Dermis blood vessel endothelial cell (primary cell): Measurements from ENCODE around the gene CABLES1. TPM values are rescaled to one million over a fixed set of nuclear protein-coding genes. Genes with fewer than 3 reads are reported as not detected.
"Not testable (repeated sequence)": the region's sequence is repeated elsewhere in the genome, so short reads cannot be mapped to it uniquely, and the experiment has no call there.

Experiments
- DNase-seq: peaks from one replicate; pipeline ENCODE4 v3.0.0; 2010
- total RNA-seq: library from RNA; depleted of rRNA; stranded (reverse); fragments of >200 nt; gene quantifications from 2 replicates; pipeline ENCODE4 v1.2.3, GENCODE V29; 2014

CABLES1 gene
- total RNA-seq, 1 donor from 2014 or later: 38.5 TPM

- no peak for DNase-seq
These were observed 110.2 kb downstream of the CABLES1 start for GRCh38 chr18:23245461-23245860.

- no peak for DNase-seq
These were observed 112.0 kb downstream of the CABLES1 start for GRCh38 chr18:23247331-23247730.

- DNase-seq: no peak
These were observed 112.6 kb downstream of the CABLES1 start for GRCh38 chr18:23247896-23248295.

GRCh38 chr18:23248826-23249225 lies 113.5 kb downstream of the CABLES1 start:
- no peak for DNase-seq

GRCh38 chr18:23249348-23249747 lies 114.1 kb downstream of the CABLES1 start:
- DNase-seq: no peak

DNA sequence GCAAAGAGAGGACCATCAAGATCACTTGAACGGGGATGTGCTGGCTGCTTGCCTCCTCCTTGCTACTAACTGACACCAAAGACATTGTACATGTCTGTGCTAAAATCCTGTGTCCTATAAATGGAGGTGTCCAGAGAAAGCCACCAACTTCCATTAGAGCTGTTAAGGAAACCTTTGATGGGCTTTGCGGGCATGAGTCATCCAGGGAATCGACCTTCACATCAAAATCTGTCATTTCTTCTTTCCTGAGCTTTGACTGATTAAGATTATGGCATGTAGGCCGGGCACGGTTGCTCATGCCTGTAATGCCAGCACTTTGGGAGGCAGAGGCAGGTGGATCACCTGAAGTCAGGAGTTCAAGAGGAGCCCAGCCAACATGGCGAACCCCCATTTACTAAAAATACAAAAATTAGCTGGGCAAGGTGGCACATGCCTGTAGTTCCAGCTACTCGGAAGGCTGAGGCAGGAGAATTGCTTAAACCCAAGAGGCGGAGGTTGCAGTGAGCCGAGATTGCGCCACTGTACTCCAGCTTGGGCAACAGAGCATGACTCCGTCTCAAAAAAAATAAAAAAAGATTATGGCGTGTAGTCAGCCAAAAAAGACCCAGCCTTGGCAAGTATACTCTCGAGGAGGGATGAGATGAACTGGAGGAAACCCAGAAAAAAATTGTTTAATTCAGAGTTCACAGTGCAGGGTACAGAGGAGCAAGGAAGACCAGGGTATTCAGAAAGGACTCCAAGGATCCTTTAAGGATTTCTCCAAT lies 115.8 kb downstream of the CABLES1 start:
- DNase-seq: peak; percentile 22

DNA sequence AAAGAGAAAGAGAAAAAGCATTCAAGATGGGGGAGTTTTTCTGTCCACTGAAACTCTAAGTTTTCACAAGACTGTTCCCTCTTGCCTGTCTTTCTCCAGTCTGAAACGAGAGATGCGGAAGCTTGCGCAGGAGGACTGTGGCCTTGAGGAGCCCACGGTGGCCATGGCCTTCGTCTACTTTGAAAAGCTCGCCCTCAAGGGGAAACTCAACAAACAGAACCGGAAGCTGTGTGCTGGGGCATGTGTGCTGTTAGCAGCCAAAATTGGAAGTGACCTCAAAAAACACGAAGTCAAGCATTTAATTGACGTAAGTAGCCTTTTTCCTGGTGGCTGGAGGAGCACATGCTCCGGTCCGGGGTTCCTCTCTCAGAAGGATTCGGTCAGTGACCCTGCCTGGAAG lies 118.3 kb downstream of the CABLES1 start:
- no peak for DNase-seq

DNA sequence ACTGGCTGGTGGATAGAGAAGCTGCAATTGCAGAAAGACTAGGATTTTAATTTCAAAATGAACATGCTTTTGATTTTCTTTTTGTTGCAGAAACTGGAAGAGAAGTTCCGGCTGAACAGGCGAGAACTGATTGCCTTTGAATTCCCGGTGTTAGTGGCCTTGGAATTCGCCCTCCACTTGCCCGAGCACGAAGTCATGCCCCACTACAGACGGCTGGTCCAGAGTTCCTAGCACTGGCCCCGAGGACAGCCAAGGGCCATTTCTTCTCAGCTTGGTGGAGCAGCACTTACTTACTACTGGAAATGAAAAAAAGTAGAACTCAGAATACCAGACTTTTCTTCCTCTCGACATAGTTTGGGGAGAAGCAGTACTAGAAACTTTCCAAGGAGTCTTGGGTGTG lies 121.9 kb downstream of the CABLES1 start:
- DNase-seq: no peak

DNA sequence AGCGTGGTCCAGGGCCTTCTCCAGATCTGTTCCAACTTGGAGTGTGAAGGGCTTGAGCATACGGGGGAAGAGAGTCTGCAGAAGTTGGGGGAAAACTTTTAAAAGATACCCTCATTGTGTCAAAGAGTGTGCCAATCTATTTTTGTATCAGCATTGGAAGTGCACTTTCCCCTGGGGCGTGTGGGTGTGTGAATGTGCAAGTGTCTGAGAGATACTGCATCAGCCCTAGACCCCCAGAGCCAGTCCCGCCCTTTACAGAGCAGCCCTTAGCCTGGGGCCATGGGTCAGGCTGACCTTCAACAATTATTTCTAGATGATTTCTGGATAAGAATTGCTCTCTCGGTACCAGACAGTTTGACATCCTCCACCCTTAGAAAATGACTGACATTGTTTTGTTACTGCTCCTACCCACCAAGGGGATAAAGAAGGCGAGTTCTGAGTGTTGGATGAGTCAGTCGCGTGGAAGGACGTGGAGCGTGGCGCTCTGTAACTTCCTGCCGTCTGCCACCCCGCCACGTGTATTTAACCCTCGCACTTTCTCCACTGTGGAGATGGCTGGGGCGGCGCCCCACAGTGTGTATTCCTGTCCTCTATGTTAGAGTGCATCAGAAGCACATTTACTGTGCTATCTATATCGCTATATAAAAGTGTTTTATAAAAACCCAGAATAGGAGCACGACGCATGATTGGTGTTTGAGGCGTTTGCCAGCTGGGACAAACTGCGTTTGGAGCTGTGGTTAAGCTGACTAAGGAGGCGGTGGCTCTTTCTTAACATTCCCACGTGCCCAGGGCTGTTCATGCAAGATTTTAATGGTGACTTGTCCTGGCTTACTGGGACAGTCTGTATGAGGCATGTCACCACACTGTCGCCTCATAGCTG lies 122.6 kb downstream of the CABLES1 start:
- peak; percentile 31 for DNase-seq

GRCh38 chr18:23258566-23259469 lies 123.5 kb downstream of the CABLES1 start:
- DNase-seq: peak; percentile 35

GRCh38 chr18:23259701-23260681 lies 124.7 kb downstream of the CABLES1 start:
- peak; percentile 98 for DNase-seq

DNA sequence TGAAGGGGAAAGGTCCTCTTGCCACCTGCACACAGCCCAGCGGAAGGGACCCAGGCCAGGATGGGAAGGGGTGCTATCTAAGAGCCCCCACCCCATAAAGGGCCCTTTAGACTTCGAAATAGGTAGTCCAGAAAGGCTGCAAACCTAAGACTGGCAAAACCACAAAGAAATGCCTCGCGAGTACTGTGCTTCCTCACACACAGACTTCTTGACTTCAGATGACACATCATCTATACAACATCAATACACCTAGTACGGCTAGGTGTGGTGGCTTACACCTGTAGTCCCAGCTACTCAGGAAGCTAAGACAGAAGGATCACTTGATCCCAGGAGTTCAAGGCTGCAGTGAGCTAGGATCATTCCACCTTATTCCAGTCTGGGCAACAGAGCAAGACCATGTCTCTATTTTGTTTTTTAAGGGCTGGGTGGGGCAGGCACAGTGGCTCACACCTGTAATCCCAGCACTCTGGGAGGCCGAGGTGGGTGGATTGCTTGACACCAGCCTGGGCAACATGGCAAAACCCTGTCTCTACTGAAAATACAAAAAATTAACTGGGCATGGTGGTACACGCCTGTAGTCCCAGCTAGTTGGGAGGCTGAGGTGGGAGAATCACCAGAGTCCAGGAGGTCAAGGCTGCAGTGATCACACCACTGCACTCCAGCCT lies 125.8 kb downstream of the CABLES1 start:
- no peak for DNase-seq

DNA sequence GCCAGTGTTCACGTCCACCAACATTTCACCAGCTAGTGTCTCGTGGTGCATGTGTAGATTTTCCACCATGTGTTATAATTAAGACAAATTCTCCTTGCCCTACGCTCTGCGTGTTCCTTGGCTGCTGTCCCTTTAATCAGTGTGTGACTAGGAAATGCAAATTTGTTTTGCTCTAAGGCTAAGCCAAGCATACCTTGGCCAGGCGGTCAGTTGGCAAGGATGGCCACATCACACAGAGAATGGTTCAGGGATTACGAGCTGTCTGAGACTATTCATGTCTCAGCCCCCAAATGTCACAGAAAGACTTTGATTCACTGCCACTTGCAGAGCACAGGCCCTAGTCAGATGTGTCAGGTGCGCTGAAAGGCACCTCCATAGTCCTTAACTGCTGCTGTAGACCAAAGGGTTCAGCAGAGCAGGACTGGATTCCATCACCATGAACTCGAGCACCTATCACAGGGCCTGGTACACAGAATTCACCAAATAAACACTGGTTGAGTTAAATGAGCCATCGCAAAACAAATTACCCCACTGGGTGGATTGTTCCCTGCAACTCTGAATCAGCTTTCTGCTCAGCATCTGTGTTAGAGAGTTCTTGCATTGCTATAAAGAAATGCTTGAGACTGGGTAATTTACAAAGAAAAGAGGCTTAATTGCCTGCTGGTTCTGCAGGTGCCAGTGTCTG lies 128.4 kb downstream of the CABLES1 start:
- no peak for DNase-seq

GRCh38 chr18:23265682-23266399 lies 130.6 kb downstream of the CABLES1 start:
- DNase-seq: no peak

- no peak for DNase-seq
These were observed 131.6 kb downstream of the CABLES1 start for GRCh38 chr18:23266717-23267446.

GRCh38 chr18:23267447-23267776 lies 132.1 kb downstream of the CABLES1 start:
- DNase-seq: no peak

DNA sequence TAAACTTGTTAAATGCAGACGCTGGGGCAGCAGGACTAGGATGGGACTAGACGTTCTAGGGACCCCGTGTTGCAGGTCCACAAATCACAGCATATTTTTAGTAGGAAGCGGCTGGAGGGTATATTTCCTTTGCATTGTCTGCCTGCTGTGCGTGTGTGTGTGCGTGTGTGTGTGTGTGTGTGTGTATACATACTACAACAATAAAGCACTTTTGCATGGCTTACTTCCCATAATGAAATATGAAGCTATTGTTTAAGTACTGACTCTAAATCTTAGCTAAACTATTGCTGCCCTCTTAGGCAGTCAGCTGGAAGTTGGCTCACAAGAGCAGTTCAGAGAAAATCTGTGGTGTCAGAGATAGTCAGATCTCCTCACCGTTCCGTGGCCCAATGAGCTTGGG lies 133.4 kb downstream of the CABLES1 start:
- peak; percentile 65 for DNase-seq

- not testable (repeated sequence) for DNase-seq
These were observed 133.8 kb downstream of the CABLES1 start for GRCh38 chr18:23269068-23269467.

- no peak for DNase-seq
These were observed 134.6 kb downstream of the CABLES1 start for GRCh38 chr18:23269928-23270327.
